AG09319 (cell line): ENCODE results near the gene LIF.

Experiments
- DNase-seq: peaks from one replicate; pipeline ENCODE4 v3.0.0-alpha.2; 2010; ENCODE audit warnings: low read depth; ENCODE audit errors: extremely low read depth
- CTCF ChIP-seq: IDR thresholded peaks from 2 replicates; pipeline ENCODE4 v1.5.1; 2011; ENCODE audit warnings: low read depth, mild to moderate bottlenecking, inconsistent platforms, low read length, moderate library complexity

The LIF gene

GRCh38 chr22:30240541-30241417, 5.8 kb downstream of the LIF start:
- no peak for DNase-seq
- no peak for TF ChIP-seq CTCF

- no peak for DNase-seq
Observed at GRCh38 chr22:30239488-30240405, 6.8 kb downstream of the LIF start.

GRCh38 chr22:30238661-30239487, 7.7 kb downstream of the LIF start:
- TF ChIP-seq CTCF, result no peak
- no peak for DNase-seq

More at GRCh38 chr22:30239488-30240405, 6.8 kb downstream of the LIF start:
- TF ChIP-seq CTCF, result no peak

GRCh38 chr22:30238136-30238535, 8.4 kb downstream of the LIF start:
- TF ChIP-seq CTCF, result no peak
- DNase-seq, result no peak

- DNase-seq, result no peak
- no peak for TF ChIP-seq CTCF
Observed at GRCh38 chr22:30236875-30237274, 9.7 kb downstream of the LIF start.

GRCh38 chr22:30235687-30236170, 10.8 kb downstream of the LIF start:
- DNase-seq, result no peak
- no peak for TF ChIP-seq CTCF
